HCEC 1CT (cell line): Measurements from ENCODE around the gene SDSL.

Experiments used
- DNase-seq: peaks from one replicate; pipeline ENCODE4 v3.0.0-alpha.2; 2017

SDSL gene

DNA sequence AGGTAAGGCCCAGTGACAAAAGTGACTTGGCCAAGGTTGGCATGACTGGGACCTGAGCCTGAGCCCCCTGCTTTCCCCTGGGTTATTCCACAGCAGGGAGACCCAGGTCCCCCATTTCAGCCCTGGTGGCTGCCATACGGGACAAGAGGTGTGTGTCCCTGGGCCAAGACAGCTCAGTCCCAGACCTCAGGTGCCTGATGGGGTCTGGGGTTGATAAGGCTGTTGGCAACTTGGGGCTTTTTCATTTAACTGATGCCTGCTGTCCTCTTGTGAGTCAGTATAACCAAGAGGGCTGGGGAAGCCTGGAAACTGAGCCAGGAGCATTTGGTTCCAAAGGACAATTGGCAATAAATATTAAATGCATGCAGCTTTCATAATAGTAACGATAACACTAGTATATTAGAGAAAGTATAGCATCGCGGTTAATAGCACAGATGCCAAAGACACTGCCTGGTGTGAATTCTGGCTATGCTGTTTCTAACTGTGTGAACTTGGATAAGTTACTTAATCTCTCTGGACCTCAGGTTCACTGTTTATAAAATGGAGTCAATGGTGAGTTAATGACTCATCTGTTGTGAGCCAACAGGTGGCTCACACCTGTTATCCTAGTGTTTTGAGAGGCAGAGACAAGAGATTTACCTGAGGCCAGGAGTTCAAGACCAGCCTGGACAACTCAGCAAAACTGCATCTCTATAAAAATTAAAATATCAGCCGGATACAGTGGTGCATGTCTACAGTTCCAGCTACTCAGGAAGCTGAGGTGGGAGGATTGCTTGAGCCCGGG lies 898 bp downstream of the SDSL start:
- DNase-seq: peak; percentile 30

- DNase-seq: no peak
These were observed 2.3 kb downstream of the SDSL start for GRCh38 chr12:113424456-113424855.

DNA sequence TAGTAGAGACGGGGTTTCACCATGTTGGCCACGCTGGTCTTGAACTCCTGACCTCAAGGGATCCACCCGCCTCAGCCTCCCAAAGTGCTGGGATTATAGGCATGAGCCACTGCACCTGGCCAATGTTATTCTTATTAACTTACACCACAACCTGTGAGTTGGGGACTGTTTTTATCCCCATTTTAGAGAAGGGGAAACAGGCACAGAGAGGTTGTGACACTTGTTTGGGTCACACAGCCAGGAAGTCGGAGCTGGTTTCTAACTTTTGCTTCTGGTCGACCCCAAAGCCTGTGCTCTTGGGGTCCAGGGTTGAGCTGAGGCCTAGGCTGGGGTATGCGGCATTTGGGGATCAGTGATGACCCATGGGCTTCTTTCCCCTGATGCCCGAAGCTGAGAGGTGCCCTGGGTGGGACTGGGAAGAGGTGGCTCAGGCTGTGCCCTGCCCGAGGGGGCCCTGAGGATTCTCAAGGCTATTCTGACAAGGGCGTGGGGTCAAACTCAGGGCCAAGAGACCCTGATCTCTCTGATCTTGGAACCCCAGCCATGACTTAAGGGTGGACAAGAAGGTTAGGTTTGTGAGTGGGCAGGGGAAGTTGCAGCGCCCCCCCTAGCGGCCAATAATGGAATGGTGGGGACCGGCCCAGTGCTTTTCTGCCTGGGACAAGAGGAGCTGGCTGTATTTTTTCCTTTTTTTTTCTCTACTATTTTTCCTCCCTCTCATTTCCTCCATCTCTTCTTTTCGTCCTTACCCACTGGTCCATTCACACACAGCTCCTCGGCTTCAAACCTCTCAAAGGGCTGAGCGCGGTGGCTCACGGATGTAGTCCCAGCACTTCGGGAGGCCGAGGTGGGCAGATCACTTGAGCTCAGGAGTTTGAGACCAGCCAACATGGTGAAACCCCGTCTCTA lies 3.0 kb downstream of the SDSL start:
- DNase-seq: peak; percentile 47

DNA sequence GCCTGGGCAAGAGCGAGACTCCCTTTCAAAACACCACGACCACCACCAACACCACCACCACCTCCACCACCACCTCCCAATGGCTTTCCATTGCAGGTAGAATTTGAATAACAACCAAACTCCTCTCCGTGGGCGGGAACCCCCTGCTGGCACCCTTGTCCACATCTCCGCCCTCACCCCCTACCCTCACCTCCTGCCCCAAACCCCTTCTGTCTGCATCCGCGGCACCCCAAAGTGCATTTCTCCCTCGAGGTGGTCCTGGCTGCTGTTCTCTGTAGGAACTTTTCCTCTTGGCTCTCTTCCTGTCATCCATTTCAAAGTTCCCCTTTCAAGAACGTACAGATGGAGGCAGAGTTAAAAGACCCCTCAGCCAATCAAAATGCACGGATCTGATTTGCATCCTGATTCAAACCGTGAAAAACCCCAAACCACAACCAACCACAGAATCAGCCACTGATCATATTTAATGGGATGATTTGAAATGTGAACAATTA lies 3.8 kb downstream of the SDSL start:
- DNase-seq: no peak

DNA sequence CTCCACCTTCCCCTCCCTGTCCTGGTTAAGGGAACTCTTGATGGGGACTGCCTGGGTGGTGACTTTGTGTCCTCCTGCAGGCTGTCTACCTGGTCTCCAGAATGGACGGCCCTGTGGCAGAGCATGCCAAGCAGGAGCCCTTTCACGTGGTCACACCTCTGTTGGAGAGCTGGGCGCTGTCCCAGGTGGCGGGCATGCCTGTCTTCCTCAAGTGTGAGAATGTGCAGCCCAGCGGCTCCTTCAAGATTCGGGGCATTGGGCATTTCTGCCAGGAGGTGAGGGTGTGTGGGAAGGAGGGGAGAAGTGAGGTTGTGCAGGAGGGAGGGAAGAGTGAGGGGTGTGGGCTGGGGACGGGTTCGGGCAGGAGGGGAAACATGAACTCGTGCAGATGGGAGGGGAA lies 5.7 kb downstream of the SDSL start:
- DNase-seq: no peak

- no peak for DNase-seq
These were observed 6.3 kb downstream of the SDSL start for GRCh38 chr12:113428482-113428881.

- no peak for DNase-seq
These were observed 10.8 kb downstream of the SDSL start for GRCh38 chr12:113432986-113433385.

DNA sequence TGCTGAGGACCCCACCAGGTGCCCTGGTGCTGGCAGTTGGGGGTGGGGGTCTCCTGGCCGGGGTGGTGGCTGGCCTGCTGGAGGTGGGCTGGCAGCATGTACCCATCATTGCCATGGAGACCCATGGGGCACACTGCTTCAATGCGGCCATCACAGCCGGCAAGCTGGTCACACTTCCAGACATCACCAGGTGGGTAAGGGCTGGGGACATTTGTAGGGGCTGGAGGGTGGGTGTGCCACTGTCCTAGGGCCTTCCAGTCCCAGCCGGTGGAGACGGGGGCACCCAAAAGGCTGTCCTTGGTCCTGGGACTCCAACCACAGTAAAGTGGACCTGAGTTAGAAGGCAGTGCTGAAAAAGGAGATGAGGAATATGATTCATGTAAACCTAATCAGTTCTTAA lies 13.2 kb downstream of the SDSL start:
- DNase-seq: no peak

- no peak for DNase-seq
These were observed 14.4 kb downstream of the SDSL start for GRCh38 chr12:113436586-113436985.

DNA sequence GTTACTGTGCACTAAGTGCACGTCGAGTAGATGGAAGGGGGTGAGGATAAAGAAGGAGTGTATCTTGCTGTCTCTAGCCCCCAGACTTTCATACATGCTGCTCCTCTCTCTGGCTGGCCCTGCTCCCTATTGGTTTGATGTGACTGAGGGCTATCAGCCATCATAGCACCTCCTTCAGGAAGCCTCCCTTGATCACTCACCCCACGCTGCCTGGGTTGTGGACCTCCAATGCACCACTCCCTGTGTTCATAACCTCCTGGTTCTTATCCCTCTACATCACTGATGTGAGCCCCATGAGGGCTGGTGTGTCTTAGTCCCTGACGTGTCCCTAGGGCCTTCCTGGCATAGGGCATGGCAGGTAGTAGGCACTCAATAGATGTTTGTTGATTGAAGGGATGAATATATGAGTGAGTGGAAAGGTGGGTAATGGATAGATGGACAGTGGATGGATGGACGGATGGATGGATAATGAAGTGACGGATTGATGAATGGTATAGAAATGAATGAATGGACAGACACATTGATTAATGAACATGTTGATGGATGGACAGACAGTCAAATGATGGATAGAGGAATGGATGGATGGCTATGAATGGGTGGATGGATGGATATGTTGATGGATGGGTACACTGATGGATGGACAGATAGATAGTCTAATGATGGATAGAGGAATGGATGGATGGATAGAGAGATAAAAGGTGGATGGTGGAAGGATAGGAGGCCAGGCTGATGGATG lies 15.0 kb downstream of the SDSL start:
- DNase-seq: no peak

GRCh38 chr12:113437729-113438100 lies 15.5 kb downstream of the SDSL start:
- DNase-seq: no peak

GRCh38 chr12:113438523-113439300 lies 16.5 kb downstream of the SDSL start:
- DNase-seq: no peak

DNA sequence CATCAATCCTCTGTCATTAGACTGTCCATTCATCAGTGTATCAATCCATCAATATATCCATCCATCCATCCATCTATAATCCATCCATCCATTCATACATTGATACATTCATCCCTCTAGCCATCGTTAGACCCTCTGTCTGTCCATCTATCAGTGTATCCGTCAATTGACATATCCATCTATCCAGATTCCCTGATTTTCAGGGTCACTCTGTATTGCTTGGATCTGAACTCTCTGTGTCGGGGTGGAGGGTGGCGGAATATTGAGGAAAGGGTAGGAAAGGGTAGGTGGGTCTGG lies 17.1 kb downstream of the SDSL start:
- no peak for DNase-seq

DNA sequence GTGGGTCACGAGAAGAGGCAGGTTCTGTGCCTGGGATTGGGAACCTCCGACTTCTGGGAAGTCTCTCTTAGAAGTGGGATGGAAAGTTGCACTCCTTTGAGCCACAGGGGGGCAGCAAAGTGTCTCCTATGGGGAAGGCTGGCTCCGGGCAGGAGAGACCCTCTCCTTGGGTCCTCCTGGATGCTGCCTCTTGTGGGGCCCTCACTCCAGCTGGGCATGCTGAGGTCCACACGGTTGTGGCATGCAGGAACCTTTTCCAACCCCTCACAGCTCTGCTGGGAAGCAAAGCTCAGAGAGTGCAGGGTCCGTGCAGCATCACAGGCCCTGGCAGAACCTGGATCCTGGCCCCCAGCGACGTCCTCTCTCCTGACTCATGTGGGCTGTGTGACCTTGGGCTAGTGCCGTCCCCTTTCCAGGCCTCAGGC lies 17.4 kb downstream of the SDSL start:
- peak; percentile 22 for DNase-seq

DNA sequence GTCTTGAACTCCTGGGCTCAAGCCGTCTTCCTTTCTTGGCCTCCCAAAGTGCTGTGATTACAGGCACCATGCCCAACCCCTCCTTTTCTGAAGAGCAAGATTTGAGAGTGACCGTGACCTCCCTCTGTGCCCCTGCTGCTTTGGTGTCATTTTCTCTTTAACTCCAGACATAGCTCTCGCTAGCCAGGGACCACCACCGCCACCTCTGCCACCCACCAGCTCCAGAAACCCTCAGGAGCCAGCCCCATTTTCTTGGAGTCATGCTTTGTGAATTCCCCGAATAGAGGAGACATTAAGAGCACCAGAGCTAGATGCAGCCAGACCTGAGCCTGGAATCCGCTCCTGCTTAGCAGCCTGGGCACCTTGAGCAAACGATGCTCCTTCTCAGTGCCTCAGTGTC lies 18.2 kb downstream of the SDSL start:
- no peak for DNase-seq

GRCh38 chr12:113440947-113441782 lies 19.0 kb downstream of the SDSL start:
- DNase-seq: no peak

DNA sequence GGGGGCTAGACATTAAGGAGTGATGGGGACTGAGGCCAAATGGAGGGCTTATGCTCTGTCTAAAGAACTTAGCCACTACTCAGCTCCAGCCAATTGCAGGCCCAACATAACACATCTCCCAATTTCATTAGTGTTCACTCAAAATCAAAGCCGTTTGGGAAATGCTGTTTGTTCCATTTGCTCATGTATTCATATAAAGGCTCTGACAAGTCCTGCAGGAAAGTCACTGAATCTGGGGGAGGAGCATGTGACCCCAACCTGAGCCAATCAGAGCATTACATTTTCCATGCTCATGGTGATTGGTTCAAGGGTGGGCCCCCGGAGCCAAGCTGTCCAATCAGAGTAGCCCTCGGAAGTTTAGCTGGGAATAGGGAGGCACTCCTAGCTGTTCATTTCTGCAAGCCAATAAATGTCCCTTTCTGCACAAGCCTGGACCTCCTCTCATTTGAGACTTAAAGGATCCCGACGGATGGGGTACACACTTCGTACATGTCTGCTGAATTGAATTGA lies 20.9 kb downstream of the SDSL start:
- DNase-seq: no peak

- DNase-seq: no peak
These were observed 23.5 kb downstream of the SDSL start for GRCh38 chr12:113445544-113446171.

DNA sequence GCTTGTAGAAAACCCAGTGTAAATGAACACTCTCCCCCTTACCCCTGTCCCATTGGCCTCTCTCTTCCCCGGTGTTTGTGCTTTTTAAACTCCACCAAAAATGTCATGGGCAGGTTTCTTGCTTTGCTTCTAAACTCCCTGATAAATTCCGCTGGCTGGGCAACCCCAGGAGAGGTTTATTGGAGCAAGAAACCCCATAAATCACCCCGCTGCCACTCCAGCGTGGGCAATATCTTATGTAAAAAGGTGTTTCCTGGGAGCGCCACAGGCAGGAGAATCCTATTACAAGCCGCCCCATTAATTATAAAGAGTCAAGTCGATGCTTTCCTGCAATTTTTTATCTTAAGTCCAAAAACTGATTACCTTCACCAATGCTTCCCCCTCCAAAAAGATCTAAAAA lies 26.7 kb downstream of the SDSL start:
- DNase-seq: no peak

DNA sequence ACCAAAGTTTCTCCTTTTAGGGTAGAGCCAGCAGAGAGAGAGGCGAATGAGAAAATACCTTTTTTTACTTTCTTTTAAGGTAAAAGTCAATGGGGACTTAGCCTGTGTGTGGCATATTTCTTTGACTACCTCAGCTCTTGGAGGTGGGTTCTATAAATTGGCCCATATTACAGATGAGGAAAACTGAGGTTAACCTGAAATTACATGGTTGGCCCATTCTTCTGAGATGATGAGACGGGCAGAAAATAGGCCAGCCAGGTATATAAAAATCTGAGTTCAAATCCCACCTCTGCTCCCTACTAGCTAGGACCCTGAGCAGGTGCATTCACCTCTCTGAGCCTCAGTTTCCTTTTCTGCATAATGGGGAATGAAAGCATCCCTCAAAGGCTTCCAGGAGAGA lies 27.1 kb downstream of the SDSL start:
- DNase-seq: no peak

DNA sequence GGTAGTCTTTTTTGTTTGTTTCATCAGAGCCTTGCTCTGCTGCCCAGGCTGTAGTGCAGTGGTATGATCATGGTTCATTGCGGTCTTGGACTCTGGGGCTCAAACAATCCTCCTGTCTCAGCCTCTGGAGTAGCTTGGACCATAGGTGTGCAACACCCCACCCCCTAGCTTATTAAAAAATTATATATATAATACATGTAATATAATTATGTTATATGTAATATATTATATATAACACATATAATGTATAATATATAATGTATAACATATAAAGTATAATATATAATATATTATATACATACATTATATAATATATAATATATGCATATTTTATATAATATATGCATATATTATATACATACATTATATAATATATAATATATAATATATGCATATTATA lies 27.7 kb downstream of the SDSL start:
- DNase-seq: no peak
